Activated B cell treated with CpG ODN at 0.5 μM for 24 hours (primary cell): ENCODE measurements around the gene RPE. TPM values are rescaled to one million over a fixed set of nuclear protein-coding genes. Genes with fewer than 3 reads are reported as not detected.

ENCODE experiments used
- ATAC-seq: fragments of 200-7000 bp; cut with Tn5 transposase; one replicate; pipeline ENCODE4 v1.10.0; 2021; ENCODE audit warnings: low read depth, mild to moderate bottlenecking, moderate library complexity
- CTCF ChIA-PET: fragments of 350-600 bp; sonication (Branson Sonifier 250); formaldehyde crosslinking; loops from one replicate; lab custom pipeline; 2021; ENCODE audit warnings: antibody characterized with exemption; lab: Charles Lee
- POLR2A ChIA-PET: fragments of 350-600 bp; sonication (Branson Sonifier 250); formaldehyde crosslinking; loops from one replicate; lab custom pipeline; 2021; ENCODE audit warnings: antibody characterized with exemption; lab: Charles Lee
- DNase-seq: peaks from one replicate; pipeline ENCODE4 v3.0.0; 2022
- H3K27ac Mint-ChIP-seq: one replicate; pipeline ENCODE4 v1.8.0; 2020; ENCODE audit warnings: mixed read lengths
- H3K27me3 Mint-ChIP-seq: one replicate; pipeline ENCODE4 v1.8.0; 2021; ENCODE audit warnings: mixed read lengths
- H3K36me3 Mint-ChIP-seq: one replicate; pipeline ENCODE4 v1.8.0; 2021; ENCODE audit warnings: low read depth, mixed read lengths
- H3K4me1 Mint-ChIP-seq: one replicate; pipeline ENCODE4 v1.8.0; 2021; ENCODE audit warnings: mixed read lengths
- H3K4me3 Mint-ChIP-seq: one replicate; pipeline ENCODE4 v1.8.0; 2020; ENCODE audit warnings: mild to moderate bottlenecking, mixed read lengths
- H3K9me3 Mint-ChIP-seq: one replicate; pipeline ENCODE4 v1.8.0; 2020; ENCODE audit warnings: mixed read lengths
- intact Hi-C: fragments of 100-400 bp; cut with micrococcal nuclease; formaldehyde crosslinking; loops from one replicate; pipeline ENCODE4 v1.15.1; 2024
- total RNA-seq: library from RNA; stranded (reverse); gene quantifications from 2 replicates; pipeline ENCODE4 v1.2.3, GENCODE V29; 2022
- TF ChIP-seq, protein P1 (sequence below): fragments of 200-600 bp; IDR thresholded peaks from one replicate; pipeline ENCODE4 v1.8.0; 2022; ENCODE audit warnings: antibody characterized with exemption, mild to moderate bottlenecking

The RPE gene
- total RNA-seq, 1 donor from 2014 or later, result 54.7 TPM

DNA sequence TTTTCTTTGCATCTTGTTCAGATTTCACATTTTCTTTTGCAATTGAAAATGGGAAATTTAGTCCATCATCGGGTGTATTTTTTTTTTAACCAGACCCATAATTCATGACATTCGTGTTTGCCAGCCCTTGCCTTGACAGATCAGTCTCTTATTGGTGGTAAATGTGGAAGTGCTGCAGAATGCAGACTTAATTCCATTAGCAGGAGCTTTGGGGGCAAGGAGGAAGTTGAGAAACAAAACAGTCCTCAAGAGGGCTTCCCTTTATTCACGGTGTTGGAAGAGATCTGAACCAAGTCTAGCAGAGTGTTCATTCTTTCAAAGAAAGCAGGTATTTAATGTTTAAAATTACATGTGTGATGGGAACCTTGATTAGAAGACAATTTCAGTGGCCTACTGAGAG, 16.6 kb upstream of the RPE start:
- ChIA-PET CTCF (interaction anchor here (1.0 to 1.6 kb wide), 3 partner anchors 8 to 213 kb away, joined by 3 to 7 read pairs (median 5); no protein-coding TSS in a partner anchor), POLR2A (no interaction called here)
- Mint-ChIP-seq H3K36me3 (no peaks in the 10 kb centered on the region), H3K27me3 (peaks cover 15% of the 10 kb centered on the region), H3K9me3 (no peaks in the 10 kb centered on the region), H3K4me3 (no peak overlapping the region), H3K27ac (no peak overlapping the region), H3K4me1 (no peaks in the 10 kb centered on the region)
- TF ChIP-seq, protein P1, sequence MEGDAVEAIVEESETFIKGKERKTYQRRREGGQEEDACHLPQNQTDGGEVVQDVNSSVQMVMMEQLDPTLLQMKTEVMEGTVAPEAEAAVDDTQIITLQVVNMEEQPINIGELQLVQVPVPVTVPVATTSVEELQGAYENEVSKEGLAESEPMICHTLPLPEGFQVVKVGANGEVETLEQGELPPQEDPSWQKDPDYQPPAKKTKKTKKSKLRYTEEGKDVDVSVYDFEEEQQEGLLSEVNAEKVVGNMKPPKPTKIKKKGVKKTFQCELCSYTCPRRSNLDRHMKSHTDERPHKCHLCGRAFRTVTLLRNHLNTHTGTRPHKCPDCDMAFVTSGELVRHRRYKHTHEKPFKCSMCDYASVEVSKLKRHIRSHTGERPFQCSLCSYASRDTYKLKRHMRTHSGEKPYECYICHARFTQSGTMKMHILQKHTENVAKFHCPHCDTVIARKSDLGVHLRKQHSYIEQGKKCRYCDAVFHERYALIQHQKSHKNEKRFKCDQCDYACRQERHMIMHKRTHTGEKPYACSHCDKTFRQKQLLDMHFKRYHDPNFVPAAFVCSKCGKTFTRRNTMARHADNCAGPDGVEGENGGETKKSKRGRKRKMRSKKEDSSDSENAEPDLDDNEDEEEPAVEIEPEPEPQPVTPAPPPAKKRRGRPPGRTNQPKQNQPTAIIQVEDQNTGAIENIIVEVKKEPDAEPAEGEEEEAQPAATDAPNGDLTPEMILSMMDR, result no peak
- DNase-seq, result no peak
- intact Hi-C loops, result no loop called here
- ATAC-seq, result no peak

DNA sequence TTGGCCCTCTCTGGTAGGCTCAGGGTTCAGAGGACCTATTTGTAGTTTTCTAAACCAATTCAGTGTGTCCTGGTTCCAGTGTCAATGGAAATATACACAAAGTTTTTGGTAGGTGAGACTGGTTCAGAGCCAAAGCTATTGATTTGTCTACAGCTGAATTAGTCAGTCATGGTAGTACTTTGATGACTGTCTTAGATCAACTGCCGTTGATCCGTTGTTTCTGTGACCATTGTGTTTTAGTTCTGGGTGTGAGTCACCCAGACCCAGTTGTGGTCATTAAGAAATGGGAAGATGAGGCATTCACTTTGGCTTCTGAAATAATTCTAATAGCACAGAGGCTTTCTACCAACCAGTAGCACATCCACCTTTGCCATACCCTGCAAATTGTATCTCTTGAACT, 16.0 kb upstream of the RPE start:
- intact Hi-C loops, result no loop called here
- Mint-ChIP-seq H3K27me3 (peaks cover 15% of the 10 kb centered on the region), H3K4me3 (no peak overlapping the region), H3K4me1 (no peaks in the 10 kb centered on the region), H3K9me3 (no peaks in the 10 kb centered on the region), H3K27ac (no peak overlapping the region), H3K36me3 (no peaks in the 10 kb centered on the region)
- no peak for DNase-seq
- POLR2A ChIA-PET, result no interaction called here
- CTCF ChIA-PET, result interaction anchor here (1.0 to 1.6 kb wide), 3 partner anchors 9 to 213 kb away, joined by 3 to 7 read pairs (median 5); no protein-coding TSS in a partner anchor
- ATAC-seq, result no peak
- TF ChIP-seq, protein P1, result no peak

DNA sequence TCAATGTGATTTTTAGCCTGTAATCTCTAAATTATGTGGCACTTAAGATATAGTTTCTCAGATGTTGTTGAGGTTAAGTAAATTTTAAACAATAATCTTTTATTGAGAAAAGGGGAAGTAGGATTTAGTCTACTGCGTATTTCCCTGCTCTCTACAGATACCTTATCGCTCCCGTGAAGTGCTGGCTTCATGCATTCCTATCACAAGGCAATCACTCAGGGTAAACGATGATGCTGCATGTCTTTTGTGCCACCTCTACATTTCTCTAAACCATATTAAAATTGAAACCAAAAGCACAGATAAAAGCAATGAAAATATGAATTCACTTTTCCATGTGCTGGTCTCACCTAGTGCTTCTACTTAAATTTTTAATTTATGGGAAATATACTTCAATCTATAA, 14.4 kb upstream of the RPE start:
- peaks cover 12% of the 10 kb centered on the region for H3K27me3 Mint-ChIP-seq
- intact Hi-C loops, result no loop called here
- ChIA-PET POLR2A (no interaction called here), CTCF (no interaction called here)
- no peaks in the 10 kb centered on the region for H3K4me1 Mint-ChIP-seq
- TF ChIP-seq, protein P1, result no peak
- no peak for DNase-seq
- no peak overlapping the region for H3K4me3 Mint-ChIP-seq
- no peak overlapping the region for H3K27ac Mint-ChIP-seq
- H3K9me3 Mint-ChIP-seq, result no peaks in the 10 kb centered on the region
- no peaks in the 10 kb centered on the region for H3K36me3 Mint-ChIP-seq
- no peak for ATAC-seq

DNA sequence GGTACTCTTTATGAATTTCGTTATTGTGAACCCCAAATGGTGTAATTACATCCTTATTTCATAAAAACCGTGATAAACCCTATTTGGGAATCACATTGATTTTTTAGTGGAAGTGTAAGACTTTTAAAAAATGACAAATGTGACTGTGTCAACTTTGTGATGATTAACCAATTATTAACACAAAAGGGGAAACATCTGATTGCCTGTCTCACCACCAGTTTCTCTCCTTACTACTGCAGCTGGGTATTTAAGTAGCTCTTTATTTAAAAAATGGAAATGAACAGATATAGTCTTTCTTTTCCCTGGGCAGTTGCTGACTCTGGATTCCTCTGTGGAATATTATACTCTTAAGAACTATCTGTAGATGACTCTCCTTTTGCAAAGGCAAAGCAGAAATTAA, 11.6 kb upstream of the RPE start:
- POLR2A ChIA-PET, result no interaction called here
- ATAC-seq (no peak), DNase-seq (no peak)
- CTCF ChIA-PET, result no interaction called here
- Mint-ChIP-seq H3K9me3 (no peaks in the 10 kb centered on the region), H3K36me3 (no peaks in the 10 kb centered on the region), H3K27ac (no peak overlapping the region), H3K4me3 (no peak overlapping the region), H3K27me3 (peaks cover 14% of the 10 kb centered on the region), H3K4me1 (no peaks in the 10 kb centered on the region)
- TF ChIP-seq, protein P1, result no peak
- intact Hi-C loops, result no loop called here

DNA sequence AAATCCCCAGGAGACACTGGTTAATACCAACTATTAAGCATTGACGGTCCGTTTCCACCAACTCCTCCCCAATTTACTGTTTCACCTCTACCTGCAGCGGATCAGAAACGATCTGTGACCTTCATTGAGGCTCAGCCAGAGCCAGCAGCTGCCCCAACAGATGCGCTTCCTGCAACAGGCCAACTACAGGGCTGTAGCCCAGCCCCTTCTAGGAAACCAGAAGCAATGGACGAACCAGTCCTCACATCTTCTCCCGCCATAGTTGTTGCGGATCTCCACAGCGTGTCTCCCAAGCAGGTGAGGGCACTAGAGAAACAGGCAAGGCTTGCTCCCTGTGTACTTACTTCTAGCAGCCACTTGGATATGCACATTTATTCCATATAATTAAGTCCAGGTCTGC, 8.5 kb upstream of the RPE start:
- ATAC-seq, result no peak
- Mint-ChIP-seq H3K4me1 (no peaks in the 10 kb centered on the region), H3K9me3 (no peaks in the 10 kb centered on the region), H3K36me3 (no peaks in the 10 kb centered on the region), H3K4me3 (no peak overlapping the region), H3K27ac (no peak overlapping the region), H3K27me3 (peaks cover 15% of the 10 kb centered on the region)
- ChIA-PET CTCF (no interaction called here), POLR2A (no interaction called here)
- intact Hi-C loops, result no loop called here
- no peak for DNase-seq
- TF ChIP-seq, protein P1, result no peak
